ENCODE results near the gene TMEM225B. TPM values are rescaled to one million over a fixed set of nuclear protein-coding genes. Genes with fewer than 3 reads are reported as not detected.

Gene TMEM225B
- polyA plus RNA-seq, 1 donor from 2014 or later = 2.9 TPM

GRCh38 chr7:99623702-99624447, 25.8 kb downstream of the TMEM225B start:
- H3K9ac ChIP-seq (ENCODE audit: low read length) = no peak overlapping the region
- H2AFZ ChIP-seq (ENCODE audit: low read depth, low read length) = no peak overlapping the region
- no peaks in the 10 kb centered on the region for H4K20me1 ChIP-seq (ENCODE audit: insufficient read depth)
- H3K36me3 ChIP-seq (ENCODE audit: insufficient read depth, low read length) = peaks cover 10% of the 10 kb centered on the region
- H3K4me3 ChIP-seq (ENCODE audit: low read length) = no peak overlapping the region
- H3K79me2 ChIP-seq (replicated peaks; ENCODE audit: insufficient read depth, low read length) = no peaks in the 10 kb centered on the region
- H3K9me2 ChIP-seq (ENCODE audit: insufficient read depth, low read length) = no peaks in the 10 kb centered on the region
- TF ChIP-seq TAF1 (IDR thresholded peaks at IDR 0.05; ENCODE audit: low read depth) (no peak), MXI1 (conservative IDR thresholded peaks at IDR 0.05; ENCODE audit: poor library complexity, severe bottlenecking) (no peak), POLR2AphosphoS5 (IDR thresholded peaks at IDR 0.05) (no peak), EP300 (conservative IDR thresholded peaks at IDR 0.05; ENCODE audit: poor library complexity, severe bottlenecking) (no peak), CTCF (IDR thresholded peaks at IDR 0.05; ENCODE audit: poor library complexity, severe bottlenecking) (no peak), RAD21 (conservative IDR thresholded peaks at IDR 0.05) (no peak), EZH2 (IDR thresholded peaks at IDR 0.05; ENCODE audit: borderline replicate concordance, insufficient read depth, low read length, poor library complexity, severe bottlenecking) (no peak), REST (IDR thresholded peaks at IDR 0.05; ENCODE audit: borderline replicate concordance) (no peak), SMC3 (conservative IDR thresholded peaks at IDR 0.05; ENCODE audit: poor library complexity) (no peak)
- H3K27ac ChIP-seq (ENCODE audit: low read length) = no peak overlapping the region
- H3F3A ChIP-seq (ENCODE audit: insufficient read depth, low read length, poor library complexity, severe bottlenecking) = no peaks in the 10 kb centered on the region
- H3K27me3 ChIP-seq (ENCODE audit: insufficient read depth, low read depth, low read length) = no peaks in the 10 kb centered on the region
- H3K4me2 ChIP-seq (ENCODE audit: low read length) = no peak overlapping the region
- H3K9me3 ChIP-seq (ENCODE audit: low read length) = no peaks in the 10 kb centered on the region

- Histone ChIP-seq H3K9me3 (ENCODE audit: low read length) (no peaks in the 10 kb centered on the region), H2AFZ (ENCODE audit: low read depth, low read length) (no peak overlapping the region), H3F3A (ENCODE audit: insufficient read depth, low read length, poor library complexity, severe bottlenecking) (no peaks in the 10 kb centered on the region), H3K27me3 (ENCODE audit: insufficient read depth, low read depth, low read length) (no peaks in the 10 kb centered on the region), H3K9me2 (ENCODE audit: insufficient read depth, low read length) (no peaks in the 10 kb centered on the region), H3K27ac (ENCODE audit: low read length) (no peak overlapping the region), H3K9ac (ENCODE audit: low read length) (no peak overlapping the region), H4K20me1 (ENCODE audit: insufficient read depth) (no peaks in the 10 kb centered on the region), H3K36me3 (ENCODE audit: insufficient read depth, low read length) (peaks cover 10% of the 10 kb centered on the region), H3K4me2 (ENCODE audit: low read length) (no peak overlapping the region), H3K4me3 (ENCODE audit: low read length) (no peak overlapping the region), H3K79me2 (replicated peaks; ENCODE audit: insufficient read depth, low read length) (no peaks in the 10 kb centered on the region)
- no peak for TF ChIP-seq MXI1 (conservative IDR thresholded peaks at IDR 0.05; ENCODE audit: poor library complexity, severe bottlenecking)
- no peak for TF ChIP-seq REST (IDR thresholded peaks at IDR 0.05; ENCODE audit: borderline replicate concordance)
Measured at GRCh38 chr7:99624484-99624883, 26.4 kb downstream of the TMEM225B start.
